HepG2 (cell line): ENCODE results near the gene HIPK4. TPM values are rescaled to one million over a fixed set of nuclear protein-coding genes. Genes with fewer than 3 reads are reported as not detected.

ENCODE experiments used
- ARHGAP35 ChIP-seq: sonication (generic); formaldehyde crosslinking; IDR thresholded peaks from 2 replicates; pipeline ENCODE4 v1.9.0; 2022; ENCODE audit warnings: mild to moderate bottlenecking, inconsistent platforms, moderate library complexity, missing genetic modification reagents, borderline replicate concordance
- ATF7 ChIP-seq, 2 experiments: fragments of 450-650 bp in 1 of 2; sonication (generic) in 1 of 2; formaldehyde crosslinking in 1 of 2; IDR thresholded peaks; 2 replicates each; pipeline versions ENCODE4 v1.4.0 to v1.6.1; 2016 to 2020; ENCODE audit warnings: antibody characterized with exemption in 1 of 2, mild to moderate bottlenecking in 1 of 2, missing genetic modification reagents in 1 of 2
- CCAR2 ChIP-seq: fragments of 200-400 bp; formaldehyde crosslinking; optimal IDR thresholded peaks from 2 replicates; pipeline ENCODE3; 2018; ENCODE audit warnings: low read depth, mild to moderate bottlenecking, low read length, moderate library complexity
- CEBPG ChIP-seq: IDR thresholded peaks from 2 replicates; pipeline ENCODE4 v1.6.1; 2016
- GABPB1 ChIP-seq: IDR thresholded peaks from 2 replicates; pipeline ENCODE4 v1.6.1; 2016; ENCODE audit warnings: mild to moderate bottlenecking, missing genetic modification reagents, moderate library complexity, missing compliant biosample characterization
- IKZF1 ChIP-seq: fragments of 450-650 bp; IDR thresholded peaks from 2 replicates; pipeline ENCODE4 v1.7.1; 2016
- JUN ChIP-seq: sonication (generic); formaldehyde crosslinking; IDR thresholded peaks from 2 replicates; pipeline ENCODE4 v1.4.0; 2020; ENCODE audit warnings: mild to moderate bottlenecking, missing genetic modification reagents
- KLF16 ChIP-seq, 2 experiments: sonication (generic) in 1 of 2; formaldehyde crosslinking in 1 of 2; IDR thresholded peaks; 2 replicates each; pipeline versions ENCODE4 v1.6.1 to v1.8.0; 2016 to 2023; ENCODE audit warnings: missing genetic modification reagents in 2 of 2, missing compliant biosample characterization in 1 of 2
- NFKB2 ChIP-seq: sonication (generic); formaldehyde crosslinking; IDR thresholded peaks from 2 replicates; pipeline ENCODE4 v1.4.0; 2020; ENCODE audit warnings: missing genetic modification reagents, borderline replicate concordance
- RARA ChIP-seq: IDR thresholded peaks from 2 replicates; pipeline ENCODE4 v1.6.1; 2016; ENCODE audit warnings: missing genetic modification reagents, missing compliant biosample characterization
- SOX13 ChIP-seq, 3 experiments: fragments of 450-650 bp in 1 of 3; sonication (generic) in 1 of 3; formaldehyde crosslinking in 1 of 3; IDR thresholded peaks in 2 of 3; conservative IDR thresholded peaks in 1 of 3; 2 replicates each; pipeline versions ENCODE4 v1.5.0 to v1.6.1; 2016 to 2020; ENCODE audit warnings: antibody characterized with exemption in 1 of 3, mild to moderate bottlenecking in 1 of 3, missing compliant biosample characterization in 1 of 3, missing genetic modification reagents in 1 of 3, moderate library complexity in 1 of 3
- SOX5 ChIP-seq: IDR thresholded peaks from 2 replicates; pipeline ENCODE4 v1.6.1; 2016; ENCODE audit warnings: borderline replicate concordance
- SOX6 ChIP-seq, 2 experiments: fragments of 450-650 bp in 1 of 2; sonication (generic) in 1 of 2; formaldehyde crosslinking in 1 of 2; IDR thresholded peaks; 2 replicates each; pipeline versions ENCODE4 v1.4.0 to v1.6.1; 2017 to 2020; ENCODE audit warnings: antibody characterized with exemption in 1 of 2, mild to moderate bottlenecking in 1 of 2, missing genetic modification reagents in 1 of 2
- THAP11 ChIP-seq: IDR thresholded peaks from 2 replicates; pipeline ENCODE4 v1.6.1; 2016; ENCODE audit warnings: missing biosample characterization, missing genetic modification reagents
- U2AF1 ChIP-seq: fragments of 200-400 bp; formaldehyde crosslinking; optimal IDR thresholded peaks from 2 replicates; pipeline ENCODE3; 2017; ENCODE audit warnings: mild to moderate bottlenecking, low read depth, low read length
- ZBTB20 ChIP-seq: sonication (generic); formaldehyde crosslinking; IDR thresholded peaks from 2 replicates; pipeline ENCODE4 v1.8.1; 2023; ENCODE audit warnings: missing genetic modification reagents, low read depth, mild to moderate bottlenecking, borderline replicate concordance
- ZBTB7B ChIP-seq: sonication (generic); formaldehyde crosslinking; IDR thresholded peaks from 2 replicates; pipeline ENCODE4 v1.4.0; 2020; ENCODE audit warnings: missing genetic modification reagents
- ZFX ChIP-seq: sonication (generic); formaldehyde crosslinking; IDR thresholded peaks from 2 replicates; pipeline ENCODE4 v1.4.0; 2020; ENCODE audit warnings: mild to moderate bottlenecking, low read depth, missing genetic modification reagents, moderate library complexity
- ZKSCAN5 ChIP-seq: sonication (generic); formaldehyde crosslinking; IDR thresholded peaks from 2 replicates; pipeline ENCODE4 v1.5.1; 2020; ENCODE audit warnings: mild to moderate bottlenecking, missing genetic modification reagents
- ZNF121 ChIP-seq: sonication (generic); formaldehyde crosslinking; IDR thresholded peaks from 2 replicates; pipeline ENCODE4 v1.5.0; 2020; ENCODE audit warnings: mild to moderate bottlenecking, missing genetic modification reagents
- ZNF207 ChIP-seq: fragments of 450-650 bp; IDR thresholded peaks from 2 replicates; pipeline ENCODE4 v1.6.1; 2016; ENCODE audit warnings: antibody characterized with exemption, borderline replicate concordance
- ZNF251 ChIP-seq: sonication (generic); formaldehyde crosslinking; IDR thresholded peaks from 2 replicates; pipeline ENCODE4 v1.9.0; 2021; ENCODE audit warnings: mild to moderate bottlenecking, missing genetic modification reagents
- ZNF841 ChIP-seq: sonication (generic); formaldehyde crosslinking; IDR thresholded peaks from 2 replicates; pipeline ENCODE4 v1.8.1; 2023; ENCODE audit warnings: missing genetic modification reagents, borderline replicate concordance
- polyA plus RNA-seq, 8 experiments: library from polyadenylated mRNA; depleted of rRNA in 3 of 8; stranded (reverse) in 7 of 8; unstranded in 1 of 8; fragments of >200 nt; fragmentation: Illumina TruSeq in 4 of 8; extraction: Trizol in 4 of 8; gene quantifications; 2 replicates each; pipeline versions ENCODE4 v1.2.1 to v1.2.3, GENCODE V29; 2011 to 2016; ENCODE audit warnings: low read depth in 4 of 8, missing spikeins in 1 of 8, mixed read lengths in 1 of 8; ENCODE audit not compliant: insufficient read depth in 1 of 8
- total RNA-seq, 5 experiments: library from RNA; depleted of rRNA; stranded (reverse); fragments of >200 nt; fragmentation: Illumina TruSeq; extraction: Trizol; gene quantifications; 2 replicates each; pipeline ENCODE4 v1.2.3, GENCODE V29; 2016; ENCODE audit warnings: low read depth in 1 of 5
- TF ChIP-seq, protein P1 (sequence below): sonication (generic); formaldehyde crosslinking; IDR thresholded peaks from 2 replicates; pipeline ENCODE4 v1.4.0; 2020; ENCODE audit warnings: low read depth, missing genetic modification reagents
- TF ChIP-seq, protein P2 (sequence below): sonication (generic); formaldehyde crosslinking; IDR thresholded peaks from 2 replicates; pipeline ENCODE4 v1.5.0; 2020; ENCODE audit warnings: missing genetic modification reagents, mild to moderate bottlenecking, borderline replicate concordance
- TF ChIP-seq, protein P3 (sequence below): sonication (generic); formaldehyde crosslinking; IDR thresholded peaks from 2 replicates; pipeline ENCODE4 v1.8.1; 2023; ENCODE audit warnings: mild to moderate bottlenecking, missing genetic modification reagents, borderline replicate concordance

Gene HIPK4
- total and polyA plus RNA-seq, 2 of the 13 experiments (the other 11 are each of a cell fraction or from before 2014, with no cell fraction given), result 0.03 TPM; not detected in 1

DNA sequence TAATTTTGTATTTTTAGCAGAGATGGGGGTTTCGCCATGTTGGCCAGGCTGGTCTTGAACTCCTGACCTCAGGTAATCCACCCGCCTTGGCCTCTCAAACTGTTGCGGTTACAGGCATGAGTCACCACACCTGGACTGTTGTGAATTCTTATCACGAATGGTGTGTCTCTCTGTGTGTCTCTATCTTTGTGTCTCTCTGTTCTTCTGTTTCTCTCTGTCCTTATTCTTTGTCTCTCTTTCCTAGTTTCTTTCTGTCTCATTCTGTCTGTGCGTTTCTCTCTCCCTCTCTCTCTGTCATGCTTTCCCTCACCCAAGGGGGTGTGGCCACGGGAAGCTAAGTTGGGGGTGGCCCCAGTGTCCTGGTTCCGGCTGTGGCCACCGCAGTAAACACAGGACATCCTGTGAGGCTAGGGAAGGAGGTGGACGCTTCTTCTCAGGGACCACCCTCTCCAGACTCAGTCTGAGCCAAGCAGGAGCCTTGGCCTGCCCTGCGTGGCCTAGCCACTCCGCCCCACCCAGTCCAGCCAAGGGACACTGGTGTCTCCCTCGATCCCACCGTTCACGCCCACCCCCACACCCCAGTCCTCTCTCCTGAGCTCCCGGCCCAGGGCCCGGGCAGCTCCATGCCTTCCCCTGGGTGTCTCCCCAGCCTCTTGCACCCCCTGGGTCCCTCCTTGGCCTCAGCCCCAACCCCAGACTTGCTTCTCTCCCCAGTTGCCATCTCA, 27.1 kb upstream of the HIPK4 start (continued):
- TF ChIP-seq ZBTB20 (CRISPR knock-in tag), result no peak
- TF ChIP-seq ATF7 (IDR thresholded peaks at IDR 0.05), result no peak
- TF ChIP-seq ATF7 (CRISPR knock-in tag; IDR thresholded peaks at IDR 0.05), result no peak
- TF ChIP-seq, protein P1, sequence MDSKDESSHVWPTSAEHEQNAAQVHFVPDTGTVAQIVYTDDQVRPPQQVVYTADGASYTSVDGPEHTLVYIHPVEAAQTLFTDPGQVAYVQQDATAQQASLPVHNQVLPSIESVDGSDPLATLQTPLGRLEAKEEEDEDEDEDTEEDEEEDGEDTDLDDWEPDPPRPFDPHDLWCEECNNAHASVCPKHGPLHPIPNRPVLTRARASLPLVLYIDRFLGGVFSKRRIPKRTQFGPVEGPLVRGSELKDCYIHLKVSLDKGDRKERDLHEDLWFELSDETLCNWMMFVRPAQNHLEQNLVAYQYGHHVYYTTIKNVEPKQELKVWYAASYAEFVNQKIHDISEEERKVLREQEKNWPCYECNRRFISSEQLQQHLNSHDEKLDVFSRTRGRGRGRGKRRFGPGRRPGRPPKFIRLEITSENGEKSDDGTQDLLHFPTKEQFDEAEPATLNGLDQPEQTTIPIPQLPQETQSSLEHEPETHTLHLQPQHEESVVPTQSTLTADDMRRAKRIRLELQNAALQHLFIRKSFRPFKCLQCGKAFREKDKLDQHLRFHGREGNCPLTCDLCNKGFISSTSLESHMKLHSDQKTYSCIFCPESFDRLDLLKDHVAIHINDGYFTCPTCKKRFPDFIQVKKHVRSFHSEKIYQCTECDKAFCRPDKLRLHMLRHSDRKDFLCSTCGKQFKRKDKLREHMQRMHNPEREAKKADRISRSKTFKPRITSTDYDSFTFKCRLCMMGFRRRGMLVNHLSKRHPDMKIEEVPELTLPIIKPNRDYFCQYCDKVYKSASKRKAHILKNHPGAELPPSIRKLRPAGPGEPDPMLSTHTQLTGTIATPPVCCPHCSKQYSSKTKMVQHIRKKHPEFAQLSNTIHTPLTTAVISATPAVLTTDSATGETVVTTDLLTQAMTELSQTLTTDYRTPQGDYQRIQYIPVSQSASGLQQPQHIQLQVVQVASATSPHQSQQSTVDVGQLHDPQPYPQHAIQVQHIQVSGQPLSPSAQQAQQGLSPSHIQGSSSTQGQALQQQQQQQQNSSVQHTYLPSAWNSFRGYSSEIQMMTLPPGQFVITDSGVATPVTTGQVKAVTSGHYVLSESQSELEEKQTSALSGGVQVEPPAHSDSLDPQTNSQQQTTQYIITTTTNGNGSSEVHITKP (CRISPR knock-in tag), result 0 out of 2 replicates have a peak, but pooled peaks have one; percentile 76
- TF ChIP-seq CCAR2, result no peak
- TF ChIP-seq SOX6 (IDR thresholded peaks at IDR 0.05), result no peak
- peak; percentile 48; the same call in 1 of the 2 replicates for TF ChIP-seq SOX6 (CRISPR knock-in tag; IDR thresholded peaks at IDR 0.05)
- peak; percentile 67; the same call in 1 of the 2 replicates for TF ChIP-seq SOX5 (CRISPR knock-in tag)
- TF ChIP-seq RARA (CRISPR knock-in tag), result peak; percentile 69
- peak; percentile 22; the same call in 1 of the 2 replicates for TF ChIP-seq ZBTB7B (CRISPR knock-in tag)
- no peak for TF ChIP-seq ZNF121 (CRISPR knock-in tag)
- 0 out of 4 replicates have a peak, but pooled peaks of 1 of the 2 experiments have one; percentile 46 for TF ChIP-seq KLF16 (CRISPR knock-in tag; IDR thresholded peaks at IDR 0.05)
- TF ChIP-seq, protein P2, sequence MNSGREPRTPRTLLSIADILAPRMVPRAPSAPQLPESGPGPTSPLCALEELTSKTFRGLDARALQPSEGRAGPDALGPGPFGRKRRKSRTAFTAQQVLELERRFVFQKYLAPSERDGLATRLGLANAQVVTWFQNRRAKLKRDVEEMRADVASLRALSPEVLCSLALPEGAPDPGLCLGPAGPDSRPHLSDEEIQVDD (CRISPR knock-in tag), result no peak
- TF ChIP-seq ZNF251 (CRISPR knock-in tag), result no peak
- TF ChIP-seq, protein P3, sequence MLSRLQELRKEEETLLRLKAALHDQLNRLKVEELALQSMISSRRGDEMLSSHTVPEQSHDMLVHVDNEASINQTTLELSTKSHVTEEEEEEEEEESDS (CRISPR knock-in tag), result no peak
- TF ChIP-seq ZNF207, result no peak
- TF ChIP-seq JUN, result no peak
- TF ChIP-seq IKZF1, result no peak
- peak; percentile 56 for TF ChIP-seq GABPB1 (CRISPR knock-in tag)
- TF ChIP-seq SOX13 (IDR thresholded peaks at IDR 0.05), result no peak
- peak in 1 of 2 experiments; percentile 69; a peak in 2 of 4 replicates for TF ChIP-seq SOX13 (CRISPR knock-in tag; conservative IDR thresholded peaks at IDR 0.05 in 1 of 2, IDR thresholded peaks at IDR 0.05 in 1 of 2)
- TF ChIP-seq THAP11, result peak; percentile 34
- TF ChIP-seq U2AF1, result no peak
- peak; percentile 75 for TF ChIP-seq ZFX (CRISPR knock-in tag)
- 0 out of 2 replicates have a peak, but pooled peaks have one; percentile 10 for TF ChIP-seq CEBPG (CRISPR knock-in tag)
- no peak for TF ChIP-seq ARHGAP35 (CRISPR knock-in tag)
- no peak for TF ChIP-seq ZKSCAN5
- peak; percentile 37; the same call in 1 of the 2 replicates for TF ChIP-seq NFKB2 (CRISPR knock-in tag)
- no peak for TF ChIP-seq ZNF841
